KMS-11 (cell line): Measurements from ENCODE around the gene WDR26.

Experiments
- H2AFZ ChIP-seq: fragments of 200-600 bp; sonication (generic); 2 replicates; pipeline ENCODE4 v1.6.1; 2016; ENCODE audit warnings: antibody characterized with exemption, mixed run types, low read depth
- H3K27ac ChIP-seq: fragments of 200-600 bp; sonication (generic); 2 replicates; pipeline ENCODE4 v1.6.1; 2016; ENCODE audit warnings: mild to moderate bottlenecking, mixed run types
- H3K27me3 ChIP-seq: fragments of 200-600 bp; sonication (generic); 2 replicates; pipeline ENCODE4 v1.6.1; 2017; ENCODE audit warnings: mild to moderate bottlenecking, low read depth, mixed run types, moderate library complexity; ENCODE audit not compliant: insufficient read depth
- H3K36me3 ChIP-seq: fragments of 200-600 bp; sonication (generic); 2 replicates; pipeline ENCODE4 v1.6.1; 2017; ENCODE audit warnings: mild to moderate bottlenecking, mixed run types; ENCODE audit not compliant: insufficient read depth
- H3K4me1 ChIP-seq: fragments of 200-600 bp; sonication (generic); 2 replicates; pipeline ENCODE4 v1.6.1; 2016; ENCODE audit warnings: mild to moderate bottlenecking, low read depth, mixed run types; ENCODE audit not compliant: poor library complexity, severe bottlenecking
- H3K4me2 ChIP-seq: fragments of 200-600 bp; sonication (generic); 2 replicates; pipeline ENCODE4 v1.7.0; 2016; ENCODE audit warnings: mild to moderate bottlenecking, mixed run types
- H3K4me3 ChIP-seq: fragments of 200-600 bp; sonication (generic); IDR thresholded peaks from 2 replicates; pipeline ENCODE4 v1.6.1; 2017; ENCODE audit warnings: low read depth, low read length, mixed read lengths; ENCODE audit not compliant: insufficient read depth
- H3K79me2 ChIP-seq: fragments of 200-600 bp; sonication (generic); 2 replicates; pipeline ENCODE4 v1.6.1; 2016; ENCODE audit warnings: low read depth, mixed run types; ENCODE audit not compliant: insufficient read depth
- H3K9ac ChIP-seq: fragments of 200-600 bp; sonication (generic); 2 replicates; pipeline ENCODE4 v1.6.1; 2016; ENCODE audit warnings: mild to moderate bottlenecking, mixed run types
- H4K20me1 ChIP-seq: fragments of 200-600 bp; sonication (generic); 2 replicates; pipeline ENCODE4 v1.6.1; 2016; ENCODE audit warnings: mild to moderate bottlenecking, mixed run types; ENCODE audit not compliant: insufficient read depth
- TF ChIP-seq, protein P1 (sequence below): fragments of 200-600 bp; sonication (generic); conservative IDR thresholded peaks from 2 replicates; pipeline ENCODE4 v1.6.1; 2017; ENCODE audit warnings: low read depth, mild to moderate bottlenecking, antibody characterized with exemption, low read length, moderate library complexity, mixed read lengths

Gene WDR26

DNA sequence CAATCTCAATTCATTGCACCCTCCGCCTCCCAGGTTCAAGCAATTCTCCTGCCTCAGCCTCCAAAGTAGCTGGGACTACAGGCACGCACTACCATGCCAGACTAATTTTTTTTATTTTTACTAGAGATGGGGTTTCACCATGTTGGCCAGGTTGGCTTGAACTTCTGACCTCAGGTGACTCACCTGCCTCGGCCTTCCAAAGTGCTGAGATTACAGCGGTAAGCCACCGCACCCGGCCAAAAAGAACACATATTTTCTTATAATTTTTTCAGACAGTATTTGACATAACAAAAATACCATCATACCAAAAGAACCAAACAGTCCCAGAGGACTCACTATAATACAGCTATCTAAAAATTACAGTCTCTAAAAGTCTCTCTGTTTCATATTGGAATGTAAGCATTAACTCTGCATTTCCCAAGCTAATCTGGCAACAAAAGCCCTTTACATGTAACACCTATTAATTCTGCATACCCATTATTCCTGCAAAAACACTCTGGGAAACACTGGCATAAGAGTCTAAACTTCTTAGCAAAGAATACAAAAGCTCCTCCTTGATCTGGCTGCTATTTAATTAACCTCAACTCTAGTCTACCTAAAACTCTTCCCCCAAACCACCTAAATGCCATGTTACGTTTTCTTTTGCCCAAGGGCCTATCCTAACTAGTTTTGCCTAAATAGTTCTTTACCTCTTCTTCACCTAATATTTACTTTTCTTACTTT, 26.9 kb downstream of the WDR26 start:
- no peaks in the 10 kb centered on the region for H3K27me3 ChIP-seq

DNA sequence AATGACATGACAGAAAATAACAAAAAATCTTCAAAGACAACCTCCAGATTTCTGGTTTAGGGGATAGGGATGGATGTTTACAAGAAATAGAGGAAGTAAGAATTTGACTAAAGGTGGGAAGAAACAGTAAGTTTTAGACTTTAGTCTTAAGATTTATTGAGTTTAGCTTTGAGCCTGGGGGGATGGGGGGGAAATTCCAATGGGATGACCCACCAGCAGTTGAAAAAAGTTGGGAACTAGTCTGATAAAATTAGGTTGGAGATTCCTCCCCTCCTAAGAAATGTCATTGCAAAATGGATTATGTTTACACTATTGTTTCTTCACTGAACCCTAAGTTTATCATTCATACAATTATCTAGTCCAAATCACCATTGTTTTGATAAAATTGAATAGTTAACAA, 28.4 kb downstream of the WDR26 start:
- H3K27me3 ChIP-seq, result no peaks in the 10 kb centered on the region
- no peaks in the 10 kb centered on the region for H3K4me1 ChIP-seq
- H3K9ac ChIP-seq, result no peak overlapping the region
- no peak overlapping the region for H3K4me2 ChIP-seq
- H2AFZ ChIP-seq, result no peak overlapping the region
- no peaks in the 10 kb centered on the region for H4K20me1 ChIP-seq
- no peak overlapping the region for H3K4me3 ChIP-seq
- H3K36me3 ChIP-seq, result no peaks in the 10 kb centered on the region
- TF ChIP-seq, protein P1, sequence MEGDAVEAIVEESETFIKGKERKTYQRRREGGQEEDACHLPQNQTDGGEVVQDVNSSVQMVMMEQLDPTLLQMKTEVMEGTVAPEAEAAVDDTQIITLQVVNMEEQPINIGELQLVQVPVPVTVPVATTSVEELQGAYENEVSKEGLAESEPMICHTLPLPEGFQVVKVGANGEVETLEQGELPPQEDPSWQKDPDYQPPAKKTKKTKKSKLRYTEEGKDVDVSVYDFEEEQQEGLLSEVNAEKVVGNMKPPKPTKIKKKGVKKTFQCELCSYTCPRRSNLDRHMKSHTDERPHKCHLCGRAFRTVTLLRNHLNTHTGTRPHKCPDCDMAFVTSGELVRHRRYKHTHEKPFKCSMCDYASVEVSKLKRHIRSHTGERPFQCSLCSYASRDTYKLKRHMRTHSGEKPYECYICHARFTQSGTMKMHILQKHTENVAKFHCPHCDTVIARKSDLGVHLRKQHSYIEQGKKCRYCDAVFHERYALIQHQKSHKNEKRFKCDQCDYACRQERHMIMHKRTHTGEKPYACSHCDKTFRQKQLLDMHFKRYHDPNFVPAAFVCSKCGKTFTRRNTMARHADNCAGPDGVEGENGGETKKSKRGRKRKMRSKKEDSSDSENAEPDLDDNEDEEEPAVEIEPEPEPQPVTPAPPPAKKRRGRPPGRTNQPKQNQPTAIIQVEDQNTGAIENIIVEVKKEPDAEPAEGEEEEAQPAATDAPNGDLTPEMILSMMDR, result no peak
- no peaks in the 10 kb centered on the region for H3K79me2 ChIP-seq
- H3K27ac ChIP-seq, result no peak overlapping the region

More for the DNA sequence above, 26.9 kb downstream of the WDR26 start:
- H3K9ac ChIP-seq, result no peak overlapping the region
- H2AFZ ChIP-seq, result no peak overlapping the region
- H3K4me2 ChIP-seq, result no peak overlapping the region
- H3K4me3 ChIP-seq, result no peak overlapping the region
- H3K27ac ChIP-seq, result no peak overlapping the region
- no peaks in the 10 kb centered on the region for H3K4me1 ChIP-seq
- H4K20me1 ChIP-seq, result no peaks in the 10 kb centered on the region
- H3K79me2 ChIP-seq, result no peaks in the 10 kb centered on the region
- TF ChIP-seq, protein P1, result no peak
- no peaks in the 10 kb centered on the region for H3K36me3 ChIP-seq

DNA sequence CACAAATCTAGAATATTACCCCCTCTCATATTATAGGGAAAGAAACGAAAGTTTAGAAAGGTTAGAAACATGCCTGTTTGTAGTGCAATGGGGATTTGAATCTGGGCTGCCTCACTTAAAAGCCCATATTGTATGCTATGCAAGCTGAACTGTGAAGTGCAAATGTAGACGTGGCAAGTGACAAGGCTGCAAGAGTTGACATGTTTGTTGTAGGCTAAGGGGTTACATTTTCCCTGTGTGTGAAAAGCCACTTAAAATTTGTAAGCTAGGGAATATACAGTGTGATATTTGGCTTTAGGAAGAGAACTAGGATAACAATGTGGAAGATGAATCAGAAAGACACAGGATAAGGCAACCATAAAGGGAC, 29.0 kb downstream of the WDR26 start:
- TF ChIP-seq, protein P1, result no peak
- Histone ChIP-seq H3K4me2 (no peak overlapping the region), H3K4me3 (no peak overlapping the region)

DNA sequence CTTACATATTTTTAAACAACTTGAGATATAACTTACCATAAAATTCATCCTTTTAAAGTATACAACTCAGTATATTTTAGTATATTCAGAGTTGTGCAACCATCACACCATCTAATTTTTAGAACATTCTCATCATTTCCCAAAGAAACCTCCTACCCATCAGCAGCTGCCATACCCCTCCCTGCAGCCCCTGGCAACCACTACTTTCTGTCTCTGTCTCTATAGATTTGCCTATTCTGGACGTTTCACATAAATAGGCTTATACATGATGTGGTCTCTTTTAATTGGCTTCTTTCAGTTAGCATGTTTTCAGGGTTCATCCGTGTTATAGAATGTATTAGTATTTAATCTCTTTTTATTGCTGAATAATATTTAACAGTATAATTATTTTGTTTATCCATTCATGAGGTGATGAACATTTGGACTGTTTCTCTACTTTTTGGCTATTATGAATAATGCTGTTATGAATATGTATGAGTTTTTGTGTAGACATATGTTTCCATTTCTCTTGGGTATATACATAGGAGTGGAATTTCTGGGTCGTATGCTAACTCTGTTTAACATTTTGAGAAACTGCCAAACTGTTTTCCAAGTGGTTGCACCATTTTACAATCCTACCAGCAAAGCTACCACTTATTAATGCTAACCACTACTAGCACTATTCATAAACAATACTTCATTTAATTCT, 29.5 kb downstream of the WDR26 start:
- no peaks in the 10 kb centered on the region for H3K79me2 ChIP-seq
- no peak overlapping the region for H3K9ac ChIP-seq
- no peak overlapping the region for H3K4me3 ChIP-seq
- no peak overlapping the region for H2AFZ ChIP-seq
- TF ChIP-seq, protein P1, result no peak
- no peaks in the 10 kb centered on the region for H3K27me3 ChIP-seq
- no peaks in the 10 kb centered on the region for H4K20me1 ChIP-seq
- H3K27ac ChIP-seq, result no peak overlapping the region
- no peaks in the 10 kb centered on the region for H3K4me1 ChIP-seq
- H3K4me2 ChIP-seq, result no peak overlapping the region
- H3K36me3 ChIP-seq, result no peaks in the 10 kb centered on the region

More for the DNA sequence above, 29.0 kb downstream of the WDR26 start:
- Histone ChIP-seq H4K20me1 (no peaks in the 10 kb centered on the region), H2AFZ (no peak overlapping the region), H3K36me3 (no peaks in the 10 kb centered on the region), H3K27me3 (no peaks in the 10 kb centered on the region), H3K79me2 (no peaks in the 10 kb centered on the region), H3K27ac (no peak overlapping the region), H3K9ac (no peak overlapping the region), H3K4me1 (no peaks in the 10 kb centered on the region)
